ENCODE measurements around the gene SSH2. TPM values are rescaled to one million over a fixed set of nuclear protein-coding genes. Genes with fewer than 3 reads are reported as not detected.
A peak's percentile ranks its signal among the peaks of the same experiment; 100 is the strongest.

SSH2 gene
- total and polyA plus RNA-seq, 8 donors: 8.4 to 19.1 (median 10.3) TPM

- no peak for ATAC-seq
- H3K27me3 ChIP-seq: no peaks in the 10 kb centered on the region
- no peaks in the 10 kb centered on the region for H3K9me3 ChIP-seq
- WGBS, 2 donors: 78 to 85% methylated on average over 1 of the region's 1 CpG
- DNase-seq: no peak
- no peaks in the 10 kb centered on the region for H3K36me3 ChIP-seq
- no peak for FAIRE-seq
- H3K4me1 ChIP-seq: peaks cover 0 to 7% (median 0%) of the 10 kb centered on the region in 3 donors
- no peak for TF ChIP-seq CTCF (IDR thresholded peaks at IDR 0.05)
- intact Hi-C loops (cut with DNase I): no loop called here
- peak overlapping the region in 1 of 4 donors; percentile 18 for H3K27ac ChIP-seq
- no peak overlapping the region for H3K4me3 ChIP-seq
Measured at GRCh38 chr17:29698837-29699236, 231.2 kb downstream of the SSH2 start.

GRCh38 chr17:29698019-29698777 lies 231.8 kb downstream of the SSH2 start:
- H3K4me1 ChIP-seq: peaks cover 0 to 7% (median 0%) of the 10 kb centered on the region in 3 donors
- intact Hi-C loops (cut with DNase I): no loop called here
- no peak for FAIRE-seq
- H3K27ac ChIP-seq: no peak overlapping the region
- no peak for DNase-seq
- no peaks in the 10 kb centered on the region for H3K27me3 ChIP-seq
- H3K36me3 ChIP-seq: no peaks in the 10 kb centered on the region
- H3K4me3 ChIP-seq: no peak overlapping the region
- no peak for TF ChIP-seq CTCF (IDR thresholded peaks at IDR 0.05)
- no peaks in the 10 kb centered on the region for H3K9me3 ChIP-seq
- ATAC-seq: peak in 1 of 4 donors; percentile 52
- WGBS, 2 donors: 93 to 94% methylated on average over 6 of the region's 6 CpGs

- no peak for FAIRE-seq
- 86 to 89% methylated on average over 3 of the region's 3 CpGs for WGBS, 2 donors
Measured at GRCh38 chr17:29697371-29697770, 232.7 kb downstream of the SSH2 start.

GRCh38 chr17:29694918-29695563 lies 235.0 kb downstream of the SSH2 start:
- Histone ChIP-seq H3K27me3 (no peaks in the 10 kb centered on the region), H3K27ac (no peak overlapping the region), H3K9me3 (no peaks in the 10 kb centered on the region), H3K36me3 (no peaks in the 10 kb centered on the region), H3K4me1 (peaks cover 0 to 7% (median 0%) of the 10 kb centered on the region in 3 donors), H3K4me3 (no peak overlapping the region)
- ATAC-seq (no peak), FAIRE-seq (no peak), DNase-seq (no peak)
- WGBS, 2 donors: 78 to 80% methylated on average over 5 of the region's 5 CpGs
- intact Hi-C loops (cut with DNase I): no loop called here
- no peak for TF ChIP-seq CTCF (IDR thresholded peaks at IDR 0.05)

More at GRCh38 chr17:29697371-29697770, 232.7 kb downstream of the SSH2 start:
- no peak overlapping the region for H3K27ac ChIP-seq
- H3K4me1 ChIP-seq: peaks cover 0 to 7% (median 0%) of the 10 kb centered on the region in 3 donors
- intact Hi-C loops (cut with DNase I): no loop called here
- H3K27me3 ChIP-seq: no peaks in the 10 kb centered on the region
- H3K9me3 ChIP-seq: no peaks in the 10 kb centered on the region
- no peak overlapping the region for H3K4me3 ChIP-seq
- TF ChIP-seq CTCF (IDR thresholded peaks at IDR 0.05): no peak
- ATAC-seq: no peak
- DNase-seq: no peak
- H3K36me3 ChIP-seq: no peaks in the 10 kb centered on the region

GRCh38 chr17:29693751-29694150 lies 236.3 kb downstream of the SSH2 start:
- no peak overlapping the region for H3K27ac ChIP-seq
- H3K36me3 ChIP-seq: no peaks in the 10 kb centered on the region
- FAIRE-seq: no peak
- H3K9me3 ChIP-seq: no peaks in the 10 kb centered on the region
- ATAC-seq: no peak
- no peak for DNase-seq
- TF ChIP-seq CTCF (IDR thresholded peaks at IDR 0.05): no peak
- no peaks in the 10 kb centered on the region for H3K27me3 ChIP-seq
- 86 to 88% methylated on average over 3 of the region's 3 CpGs for WGBS, 2 donors
- H3K4me3 ChIP-seq: no peak overlapping the region
- intact Hi-C loops (cut with DNase I): no loop called here
- H3K4me1 ChIP-seq: no peaks in the 10 kb centered on the region

Data from pancreas (tissue), 10 donors.